ENCODE data around the gene HERC3. TPM values are rescaled to one million over a fixed set of nuclear protein-coding genes. Genes with fewer than 3 reads are reported as not detected.

Gene HERC3
- total and polyA plus RNA-seq, 2 donors (not counting 3 experiments of a cell fraction or from before 2014, with no cell fraction given): 6.3 to 21.2 TPM

- Histone ChIP-seq H2AFZ (ENCODE audit: low read depth, low read length) (no peak overlapping the region), H3K4me2 (ENCODE audit: insufficient read depth, low read length) (no peak overlapping the region), H3K4me1 (ENCODE audit: control insufficient read depth, extremely low read depth, insufficient read depth, low read length) (no peaks in the 10 kb centered on the region), H3K4me3 (replicated peaks in 1 of 3; ENCODE audit: insufficient read depth in 1 of 3, low read depth in 1 of 3, low read length in 3 of 3) (no peak overlapping the region), H3K9me1 (replicated peaks; ENCODE audit: control insufficient read depth, extremely low read depth, insufficient read depth, low read length) (no peaks in the 10 kb centered on the region), H3K9ac (replicated peaks; ENCODE audit: extremely low read depth, insufficient read depth, low read length) (no peak overlapping the region), H3K27me3 (ENCODE audit: control insufficient read depth in 2 of 2, insufficient read depth in 2 of 2, low read length in 2 of 2) (no peaks in the 10 kb centered on the region), H4K20me1 (replicated peaks; ENCODE audit: control insufficient read depth, extremely low read depth, insufficient read depth, low read length) (no peaks in the 10 kb centered on the region), H3K27ac (ENCODE audit: insufficient read depth, low read depth, low read length) (no peak overlapping the region), H3K9me3 (replicated peaks; ENCODE audit: control insufficient read depth, insufficient read depth, low read length) (no peaks in the 10 kb centered on the region), H3K36me3 (ENCODE audit: control insufficient read depth in 2 of 2, extremely low read depth in 1 of 2, insufficient read depth in 2 of 2, low read length in 2 of 2) (peaks cover 3 to 4% of the 10 kb centered on the region in 2 experiments), H3K79me2 (ENCODE audit: control insufficient read depth, insufficient read depth, low read length) (no peaks in the 10 kb centered on the region)
- no peak for FAIRE-seq
- dilution Hi-C loops (cut with MboI; ENCODE audit: extremely low pct_ligation_motif_present, low sequenced_read_pairs): no loop called here
- intact Hi-C loops (cut with micrococcal nuclease): no loop called here
- ChIA-PET POLR2A (no interaction called here), CTCF (interaction anchor here (1.0 to 1.2 kb wide), 3 partner anchors 13 to 49 kb away, joined by 3 to 5 read pairs (median 3); no protein-coding TSS in a partner anchor)
- no peak for DNase-seq (ENCODE audit: low read depth, low spot score)
- BruUV-seq (replicated peaks): no TSS peak
- TF ChIP-seq EZH2 (IDR thresholded peaks at IDR 0.05; ENCODE audit: borderline replicate concordance, low read depth, low read length, severe bottlenecking) (no peak), POLR2A (IDR thresholded peaks at IDR 0.05; ENCODE audit: low read depth, low read length) (no peak), CTCF (IDR thresholded peaks at IDR 0.05; ENCODE audit: extremely low read depth in 1 of 2, insufficient read depth in 1 of 2, low read depth in 1 of 2, low read length in 2 of 2) (no peak), MAX (IDR thresholded peaks at IDR 0.05; ENCODE audit: insufficient read depth, insufficient read length) (no peak), POLR2AphosphoS5 (IDR thresholded peaks at IDR 0.05; ENCODE audit: insufficient read depth, low read depth, low read length) (no peak), MYC (IDR thresholded peaks at IDR 0.05; ENCODE audit: low read depth, low read length) (no peak), GATA2 (IDR thresholded peaks at IDR 0.05; ENCODE audit: insufficient read depth, insufficient read length, low read depth, low read length) (no peak), FOS (IDR thresholded peaks at IDR 0.05; ENCODE audit: borderline replicate concordance, insufficient read depth, low read length) (no peak), JUN (IDR thresholded peaks at IDR 0.05; ENCODE audit: borderline replicate concordance, insufficient read depth, insufficient read length, low read depth) (no peak)
Measured at GRCh38 chr4:88722276-88722780, 130.0 kb downstream of the HERC3 start.

All from endothelial cell of umbilical vein (primary cell).